IMR-90 (cell line): ENCODE data around the gene GLRA3. TPM values are rescaled to one million over a fixed set of nuclear protein-coding genes. Genes with fewer than 3 reads are reported as not detected.
"Not testable (repeated sequence)": the region's sequence is repeated elsewhere in the genome, so short reads cannot be mapped to it uniquely, and the experiment has no call there.

Source experiments
- ATAC-seq: fragments of 200-7000 bp; cut with Tn5 transposase; 2 replicates; pipeline ENCODE4 v1.9.1; 2020; ENCODE audit warnings: low read depth, mild to moderate bottlenecking, moderate library complexity
- BruUV-seq: library from RNA; stranded (reverse); fragments of 400-500 nt; replicated peaks from 2 replicates; lab custom pipeline; 2021; lab: Mats Ljungman, UMichigan
- CTCF ChIA-PET: fragments of 300-600 bp; formaldehyde crosslinking; extraction: SDS; loops from one replicate; lab custom pipeline; 2021; ENCODE audit warnings: antibody characterized with exemption; lab: Yijun Ruan, JAX
- POLR2A ChIA-PET: fragments of 300-600 bp; sonication (Branson Sonifier 250); formaldehyde crosslinking; loops from one replicate; lab custom pipeline; 2022; ENCODE audit warnings: antibody characterized with exemption; ENCODE audit not compliant: unreplicated experiment; lab: Charles Lee
- DNase-seq: peaks from one replicate; pipeline ENCODE4 v3.0.0; 2013
- H2AFZ ChIP-seq: replicated peaks from 2 replicates; pipeline ENCODE3; 2013; ENCODE audit warnings: low read length, mild to moderate bottlenecking; ENCODE audit not compliant: poor library complexity
- H2AK5ac ChIP-seq: 2 replicates; pipeline ENCODE4 v1.6.1; 2013; ENCODE audit warnings: low read depth, low read length, inconsistent platforms
- H2AK9ac ChIP-seq: replicated peaks from 2 replicates; pipeline ENCODE3; 2013; ENCODE audit warnings: mild to moderate bottlenecking, low read depth, low read length, moderate library complexity; ENCODE audit not compliant: poor library complexity
- H2BK120ac ChIP-seq: 2 replicates; pipeline ENCODE4 v1.6.1; 2013; ENCODE audit warnings: low read depth, low read length, inconsistent platforms
- H2BK15ac ChIP-seq: 3 replicates; pipeline ENCODE4 v1.6.1; 2013; ENCODE audit warnings: low read depth, low read length, inconsistent platforms
- H2BK20ac ChIP-seq: 2 replicates; pipeline ENCODE4 v1.6.1; 2013; ENCODE audit warnings: low read depth, mild to moderate bottlenecking, inconsistent platforms, low read length, moderate library complexity
- H2BK5ac ChIP-seq: 2 replicates; pipeline ENCODE4 v1.6.1; 2013; ENCODE audit warnings: mild to moderate bottlenecking, low read depth, low read length, inconsistent platforms; ENCODE audit not compliant: poor library complexity, severe bottlenecking
- H3K14ac ChIP-seq: replicated peaks from 2 replicates; pipeline ENCODE4 v1.6.1; 2013; ENCODE audit warnings: low read depth, low read length, inconsistent platforms
- H3K18ac ChIP-seq: 2 replicates; pipeline ENCODE4 v1.6.1; 2013; ENCODE audit warnings: low read depth, low read length, control low read depth
- H3K23ac ChIP-seq: 2 replicates; pipeline ENCODE4 v1.6.1; 2013; ENCODE audit warnings: low read depth, low read length, inconsistent platforms
- H3K27ac ChIP-seq: 2 replicates; pipeline ENCODE4 v1.5.1; 2013; ENCODE audit warnings: mild to moderate bottlenecking, control low read depth, low read length; ENCODE audit not compliant: insufficient read depth
- H3K27me3 ChIP-seq: 2 replicates; pipeline ENCODE4 v1.6.1; 2013; ENCODE audit warnings: low read length; ENCODE audit not compliant: control insufficient read depth, insufficient read depth
- H3K36me3 ChIP-seq: 2 replicates; pipeline ENCODE4 v1.6.1; 2013; ENCODE audit warnings: low read length, mixed read lengths; ENCODE audit not compliant: control insufficient read depth, insufficient read depth
- H3K4ac ChIP-seq: 2 replicates; pipeline ENCODE4 v1.6.1; 2013; ENCODE audit warnings: low read depth, low read length, inconsistent platforms
- H3K4me1 ChIP-seq: 2 replicates; pipeline ENCODE4 v1.6.1; 2013; ENCODE audit warnings: low read length, mixed read lengths; ENCODE audit not compliant: control insufficient read depth, insufficient read depth
- H3K4me2 ChIP-seq: 2 replicates; pipeline ENCODE4 v1.6.1; 2013; ENCODE audit warnings: low read depth, mild to moderate bottlenecking, control low read depth, low read length, moderate library complexity
- H3K4me3 ChIP-seq: 2 replicates; pipeline ENCODE4 v1.5.1; 2013; ENCODE audit warnings: low read depth, mild to moderate bottlenecking, control low read depth, low read length, moderate library complexity; ENCODE audit not compliant: insufficient read depth
- H3K56ac ChIP-seq: 2 replicates; pipeline ENCODE4 v1.6.1; 2013; ENCODE audit warnings: low read length, inconsistent platforms; ENCODE audit not compliant: insufficient read depth; ENCODE audit errors: extremely low read depth
- H3K79me1 ChIP-seq, 2 experiments: 2 replicates each; pipeline ENCODE4 v1.6.1; 2013; ENCODE audit warnings: low read length in 2 of 2, inconsistent platforms in 1 of 2, low read depth in 1 of 2
- H3K9ac ChIP-seq: 2 replicates; pipeline ENCODE4 v1.6.1; 2013; ENCODE audit warnings: low read depth, low read length, control low read depth
- H3K9me1 ChIP-seq: 2 replicates; pipeline ENCODE4 v1.6.1; 2013; ENCODE audit warnings: low read length, inconsistent platforms; ENCODE audit not compliant: insufficient read depth
- H3K9me3 ChIP-seq: 2 replicates; pipeline ENCODE4 v1.6.1; 2013; ENCODE audit warnings: low read length; ENCODE audit not compliant: control insufficient read depth, insufficient read depth
- H4K20me1 ChIP-seq: 2 replicates; pipeline ENCODE4 v1.6.1; 2013; ENCODE audit warnings: low read length, inconsistent platforms; ENCODE audit not compliant: insufficient read depth
- H4K5ac ChIP-seq: 2 replicates; pipeline ENCODE4 v1.6.1; 2013; ENCODE audit warnings: mild to moderate bottlenecking, low read depth, low read length, control low read depth
- H4K8ac ChIP-seq, 2 experiments: 2 replicates each; pipeline ENCODE4 v1.6.1; 2013; ENCODE audit warnings: low read depth in 2 of 2, low read length in 2 of 2, control low read depth in 1 of 2, inconsistent platforms in 1 of 2
- H4K91ac ChIP-seq: 2 replicates; pipeline ENCODE4 v1.6.1; 2013; ENCODE audit warnings: low read depth, low read length, inconsistent platforms; ENCODE audit not compliant: insufficient read depth
- BHLHE40 ChIP-seq: fragments of 150-350 bp; IDR thresholded peaks from 2 replicates; pipeline ENCODE4 v1.6.1; 2016; ENCODE audit warnings: mild to moderate bottlenecking, low read depth, low read length
- CEBPB ChIP-seq: IDR thresholded peaks from 2 replicates; pipeline ENCODE4 v1.6.1; 2012; ENCODE audit warnings: low read depth, low read length, improper control_type of control experiment
- CHD1 ChIP-seq: IDR thresholded peaks from 2 replicates; pipeline ENCODE4 v1.6.1; 2012; ENCODE audit warnings: low read depth, low read length, improper control_type of control experiment
- MAFK ChIP-seq: IDR thresholded peaks from 2 replicates; pipeline ENCODE4 v1.6.1; 2012; ENCODE audit warnings: low read depth, low read length, improper control_type of control experiment
- MXI1 ChIP-seq: IDR thresholded peaks from 2 replicates; pipeline ENCODE4 v1.6.1; 2012; ENCODE audit warnings: low read depth, mild to moderate bottlenecking, low read length, moderate library complexity, borderline replicate concordance
- WGBS, 2 experiments: methylation state at CpG; one replicate each; pipeline versions ENCODE4 v1.1.5 to v1.1.7; 2013; ENCODE audit warnings: missing lambda C conversion rate in 2 of 2; ENCODE audit not compliant: insufficient read length in 1 of 2; ENCODE audit errors: extremely low coverage in 2 of 2; 5-methylcytosine and 5-hydroxymethylcytosine counted together
- dilution Hi-C: fragments of 300-500 bp; cut with HindIII; formaldehyde crosslinking; loops from one replicate; pipeline ENCODE4 v1.14.3; 2018; ENCODE audit warnings: low sequenced_read_pairs; ENCODE audit not compliant: unreplicated experiment
- in situ Hi-C: fragments of 300-500 bp; cut with MboI; formaldehyde crosslinking; loops from 3 replicates; pipeline ENCODE4 v1.14.3; 2019; ENCODE audit warnings: low sequenced_read_pairs, inconsistent platforms, mixed read lengths
- intact Hi-C: fragments of 100-400 bp; cut with micrococcal nuclease; formaldehyde crosslinking; loops from 2 replicates; pipeline ENCODE4 v1.10.0; 2022
- polyA plus RNA-seq, 3 experiments: library from polyadenylated mRNA; depleted of rRNA; stranded (reverse); fragments of >200 nt; gene quantifications; 2 replicates each; pipeline ENCODE4 v1.2.3, GENCODE V29; 2012; ENCODE audit warnings: low replicate concordance in 1 of 3
- total RNA-seq: library from RNA; depleted of rRNA; stranded (reverse); fragments of >200 nt; gene quantifications from 2 replicates; pipeline ENCODE4 v1.2.3, GENCODE V29; 2012
- TF ChIP-seq, protein P1 (sequence below): fragments of 150-350 bp; IDR thresholded peaks from 2 replicates; pipeline ENCODE4 v1.6.1; 2016; ENCODE audit warnings: low read depth, mild to moderate bottlenecking, low read length, moderate library complexity, borderline replicate concordance

Gene GLRA3
- total and polyA plus RNA-seq, 2 of the 4 experiments (the other 2 are of a cell fraction): not detected

DNA sequence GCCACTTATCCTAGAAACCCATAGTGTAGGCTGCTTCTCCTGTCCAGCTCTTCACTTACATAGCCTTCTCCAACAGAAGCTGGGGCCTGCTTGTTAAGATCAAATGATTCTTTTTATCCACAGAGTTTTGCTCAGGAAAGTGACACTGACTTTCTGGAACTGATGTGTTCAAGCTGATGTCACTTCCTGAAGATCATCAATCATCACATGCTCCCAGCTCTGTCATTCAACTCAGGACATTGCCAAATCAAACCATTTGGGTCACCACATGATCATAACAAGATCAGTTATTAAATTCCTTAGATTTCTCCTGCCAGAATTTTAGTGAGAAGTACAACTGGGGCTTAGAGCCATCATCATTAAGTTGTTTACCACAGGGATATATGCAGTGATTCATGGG, 39.4 kb downstream of the GLRA3 start:
- DNase-seq: no peak
- no peaks in the 10 kb centered on the region for H4K20me1 ChIP-seq
- dilution Hi-C loops: no loop called here
- intact Hi-C loops: no loop called here
- in situ Hi-C loops: no loop called here
- H3K9me3 ChIP-seq: no peaks in the 10 kb centered on the region
- H2BK20ac ChIP-seq: no peak overlapping the region
- BruUV-seq: no TSS peak
- H3K4me3 ChIP-seq: no peak overlapping the region
- H4K5ac ChIP-seq: no peak overlapping the region
- no peaks in the 10 kb centered on the region for H3K36me3 ChIP-seq
- H2BK15ac ChIP-seq: no peak overlapping the region
- no peak overlapping the region for H3K4me2 ChIP-seq
- ChIA-PET POLR2A (no interaction called here), CTCF (no interaction called here)
- no peak overlapping the region for H3K14ac ChIP-seq
- ATAC-seq: no peak
- no peak overlapping the region for H3K23ac ChIP-seq
- H3K4me1 ChIP-seq: no peaks in the 10 kb centered on the region
- H2AFZ ChIP-seq: no peak overlapping the region
- H3K27me3 ChIP-seq: no peaks in the 10 kb centered on the region
- no peaks in the 10 kb centered on the region for H3K79me1 ChIP-seq
- H4K91ac ChIP-seq: no peak overlapping the region
- H3K56ac ChIP-seq: no peak overlapping the region
- H2BK5ac ChIP-seq: no peak overlapping the region
- H3K27ac ChIP-seq: no peak overlapping the region
- H3K9me1 ChIP-seq: no peaks in the 10 kb centered on the region
- H2AK9ac ChIP-seq: no peak overlapping the region
- no peak overlapping the region for H2AK5ac ChIP-seq
- no peak overlapping the region for H3K18ac ChIP-seq
- no peak overlapping the region for H4K8ac ChIP-seq
- no peak for TF ChIP-seq BHLHE40
- TF ChIP-seq, protein P1, sequence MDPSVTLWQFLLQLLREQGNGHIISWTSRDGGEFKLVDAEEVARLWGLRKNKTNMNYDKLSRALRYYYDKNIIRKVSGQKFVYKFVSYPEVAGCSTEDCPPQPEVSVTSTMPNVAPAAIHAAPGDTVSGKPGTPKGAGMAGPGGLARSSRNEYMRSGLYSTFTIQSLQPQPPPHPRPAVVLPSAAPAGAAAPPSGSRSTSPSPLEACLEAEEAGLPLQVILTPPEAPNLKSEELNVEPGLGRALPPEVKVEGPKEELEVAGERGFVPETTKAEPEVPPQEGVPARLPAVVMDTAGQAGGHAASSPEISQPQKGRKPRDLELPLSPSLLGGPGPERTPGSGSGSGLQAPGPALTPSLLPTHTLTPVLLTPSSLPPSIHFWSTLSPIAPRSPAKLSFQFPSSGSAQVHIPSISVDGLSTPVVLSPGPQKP: no peak
- no peak for TF ChIP-seq CEBPB
- no peak for TF ChIP-seq CHD1
- TF ChIP-seq MAFK: no peak
- TF ChIP-seq MXI1: no peak
- H3K9ac ChIP-seq: no peak overlapping the region
- no peak overlapping the region for H3K4ac ChIP-seq
- no peak overlapping the region for H2BK120ac ChIP-seq

DNA sequence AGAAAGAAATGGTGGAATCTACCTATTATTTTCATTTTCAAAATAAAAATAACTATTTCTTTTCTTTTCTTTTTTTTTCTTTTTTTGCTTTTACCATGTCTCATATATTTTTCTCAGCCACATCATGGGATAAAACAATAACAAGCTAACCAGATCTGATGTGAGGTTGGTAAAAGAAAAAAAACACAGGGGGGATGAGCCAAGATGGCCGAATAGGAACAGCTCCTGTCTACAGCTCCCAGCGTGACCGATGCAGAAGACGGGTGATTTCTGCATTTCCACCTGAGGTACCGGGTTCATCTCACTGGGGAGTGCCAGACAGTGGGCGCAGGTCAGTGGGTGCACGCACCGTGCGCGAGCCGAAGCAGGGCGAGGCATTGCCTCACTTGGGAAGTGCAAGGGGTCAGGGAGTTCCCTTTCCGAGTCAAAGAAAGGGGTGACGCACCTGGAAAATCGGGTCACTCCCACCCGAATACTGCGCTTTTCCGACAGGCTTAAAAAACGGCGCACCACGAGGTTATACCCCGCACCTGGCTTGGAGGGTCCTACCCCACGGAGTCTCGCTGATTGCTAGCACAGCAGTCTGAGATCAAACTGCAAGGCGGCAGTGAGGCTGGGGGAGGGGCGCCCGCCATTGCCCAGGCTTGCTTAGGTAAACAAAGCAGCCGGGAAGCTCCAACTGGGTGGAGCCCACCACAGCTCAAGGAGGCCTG, 50.6 kb downstream of the GLRA3 start:
- H3K4me2 ChIP-seq, POLR2A ChIA-PET, H3K14ac ChIP-seq, H2AK5ac ChIP-seq, H3K4me1 ChIP-seq, H2BK120ac ChIP-seq, BruUV-seq, ATAC-seq, H2BK20ac ChIP-seq, H4K5ac ChIP-seq, H2AFZ ChIP-seq, H2BK5ac ChIP-seq, H4K91ac ChIP-seq, H4K8ac ChIP-seq, H3K4me3 ChIP-seq, H3K23ac ChIP-seq, H3K56ac ChIP-seq, in situ Hi-C loops, H2BK15ac ChIP-seq, DNase-seq, intact Hi-C loops, dilution Hi-C loops, H3K27me3 ChIP-seq, H3K18ac ChIP-seq, CTCF ChIA-PET, H3K9me3 ChIP-seq, H3K9me1 ChIP-seq, H3K79me1 ChIP-seq, H3K27ac ChIP-seq, H2AK9ac ChIP-seq, H3K4ac ChIP-seq, H4K20me1 ChIP-seq, H3K36me3 ChIP-seq, H3K9ac ChIP-seq: not testable (repeated sequence)
- no CpG with 5 or more reads among the region's 28 CpGs for WGBS, 2 experiments
